Immature natural killer cell (primary cell): Measurements from ENCODE around the gene ASPG. TPM values are rescaled to one million over a fixed set of nuclear protein-coding genes. Genes with fewer than 3 reads are reported as not detected.
A peak's percentile ranks its signal among the peaks of the same experiment; 100 is the strongest.

Source experiments
- DNase-seq, 3 donors: peaks; one replicate each; pipeline ENCODE4 v3.0.0; 2022; ENCODE audit warnings: mixed read lengths in 1 of 3
- H3K27ac Mint-ChIP-seq, 6 donors: one replicate each; pipeline ENCODE4 v1.8.0; 2020; ENCODE audit warnings: mixed read lengths in 6 of 6, mild to moderate bottlenecking in 5 of 6, inconsistent platforms in 4 of 6, moderate library complexity in 3 of 6
- H3K27me3 Mint-ChIP-seq, 3 donors: one replicate each; pipeline ENCODE4 v1.8.0; 2020 to 2021; ENCODE audit warnings: low read depth in 3 of 3, mild to moderate bottlenecking in 3 of 3, mixed read lengths in 3 of 3, moderate library complexity in 3 of 3, inconsistent platforms in 1 of 3
- H3K36me3 Mint-ChIP-seq, 3 donors: one replicate each; pipeline ENCODE4 v1.8.0; 2020; ENCODE audit warnings: mixed read lengths in 3 of 3, inconsistent platforms in 2 of 3, mild to moderate bottlenecking in 2 of 3
- H3K4me1 Mint-ChIP-seq, 2 donors: one replicate each; pipeline ENCODE4 v1.8.0; 2020; ENCODE audit warnings: inconsistent platforms in 2 of 2, mild to moderate bottlenecking in 2 of 2, mixed read lengths in 2 of 2, moderate library complexity in 1 of 2
- H3K4me3 Mint-ChIP-seq, 5 donors: one replicate each; pipeline ENCODE4 v1.8.0; 2020; ENCODE audit warnings: mild to moderate bottlenecking in 5 of 5, mixed read lengths in 5 of 5, inconsistent platforms in 3 of 5, moderate library complexity in 3 of 5
- H3K9me3 Mint-ChIP-seq, 6 donors: one replicate each; pipeline ENCODE4 v1.8.0; 2020; ENCODE audit warnings: mild to moderate bottlenecking in 6 of 6, mixed read lengths in 6 of 6, inconsistent platforms in 4 of 6, moderate library complexity in 3 of 6
- polyA plus RNA-seq, 3 donors: library from polyadenylated mRNA; unstranded; fragments of 300-500 nt; fragmentation: Illumina TruSeq; gene quantifications; one replicate each; pipeline ENCODE4 v1.2.3, GENCODE V29; 2021

ASPG gene
- polyA plus RNA-seq, 3 donors from 2014 or later = not detected

DNA sequence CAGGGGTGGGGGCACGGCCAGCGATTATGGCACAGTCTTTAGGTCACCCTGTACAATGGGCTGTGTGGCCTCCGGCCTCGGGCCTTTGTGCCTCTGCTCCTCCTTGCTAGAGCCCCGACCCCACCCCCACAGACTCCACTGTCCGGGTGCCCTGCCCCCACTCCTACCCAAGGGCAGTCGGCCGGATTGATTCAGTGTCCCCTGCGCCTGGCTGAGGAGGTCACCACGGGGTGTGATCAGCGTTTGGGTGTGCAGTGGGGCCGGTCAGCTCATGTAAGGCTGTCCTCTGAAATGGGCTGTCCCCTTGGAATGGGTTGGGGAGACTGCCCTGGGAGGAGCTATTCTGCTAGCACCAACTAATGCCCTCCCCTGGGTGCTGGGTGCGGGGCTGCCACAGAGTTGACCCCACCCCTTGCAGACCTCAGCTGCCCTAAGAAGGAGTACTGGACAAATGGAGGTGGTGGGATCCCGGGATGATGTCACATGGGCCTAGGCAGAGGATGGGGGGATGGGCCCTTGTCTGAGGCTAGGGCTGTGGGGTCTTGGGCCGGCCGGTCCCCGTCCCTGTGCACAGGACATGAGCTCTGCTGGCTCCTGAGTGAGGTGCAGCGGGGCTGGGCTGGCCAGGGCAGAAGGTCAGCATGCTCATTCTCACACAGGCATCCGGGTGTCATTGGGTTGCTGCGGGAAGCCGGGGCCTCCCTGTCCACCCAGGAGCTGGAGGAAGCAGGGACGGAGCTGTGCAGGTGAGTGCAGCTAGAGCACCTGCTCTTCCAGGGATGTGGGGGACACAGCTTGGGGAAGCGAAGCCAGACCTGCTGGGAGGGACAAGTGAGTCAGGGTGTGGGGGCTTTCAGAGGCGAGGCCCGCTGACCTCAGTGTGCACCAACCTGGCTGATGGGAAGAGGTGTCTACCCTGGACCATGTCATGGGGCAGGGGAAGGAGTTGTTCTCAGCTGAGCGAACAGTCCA, 23.4 kb downstream of the ASPG start:
- H3K27ac Mint-ChIP-seq = no peak overlapping the region
- H3K4me1 Mint-ChIP-seq = no peaks in the 10 kb centered on the region
- no peak overlapping the region for H3K4me3 Mint-ChIP-seq
- no peaks in the 10 kb centered on the region for H3K9me3 Mint-ChIP-seq
- no peak for DNase-seq
- H3K27me3 Mint-ChIP-seq = peaks cover 0 to 3% (median 0%) of the 10 kb centered on the region in 3 donors
- H3K36me3 Mint-ChIP-seq = no peaks in the 10 kb centered on the region

- H3K4me3 Mint-ChIP-seq = no peak overlapping the region
- no peak overlapping the region for H3K27ac Mint-ChIP-seq
- H3K36me3 Mint-ChIP-seq = no peaks in the 10 kb centered on the region
Measured at GRCh38 chr14:104109731-104110361, 24.3 kb downstream of the ASPG start.

GRCh38 chr14:104110491-104111209, 25.1 kb downstream of the ASPG start:
- Mint-ChIP-seq H3K4me3 (no peak overlapping the region), H3K27me3 (peaks cover 2 to 7% (median 6%) of the 10 kb centered on the region in 3 donors), H3K36me3 (no peaks in the 10 kb centered on the region), H3K27ac (no peak overlapping the region), H3K9me3 (no peaks in the 10 kb centered on the region), H3K4me1 (no peaks in the 10 kb centered on the region)
- DNase-seq = no peak

More at GRCh38 chr14:104109731-104110361, 24.3 kb downstream of the ASPG start:
- H3K27me3 Mint-ChIP-seq = peaks cover 2 to 4% (median 3%) of the 10 kb centered on the region in 3 donors
- no peaks in the 10 kb centered on the region for H3K4me1 Mint-ChIP-seq
- no peaks in the 10 kb centered on the region for H3K9me3 Mint-ChIP-seq
- DNase-seq = no peak

DNA sequence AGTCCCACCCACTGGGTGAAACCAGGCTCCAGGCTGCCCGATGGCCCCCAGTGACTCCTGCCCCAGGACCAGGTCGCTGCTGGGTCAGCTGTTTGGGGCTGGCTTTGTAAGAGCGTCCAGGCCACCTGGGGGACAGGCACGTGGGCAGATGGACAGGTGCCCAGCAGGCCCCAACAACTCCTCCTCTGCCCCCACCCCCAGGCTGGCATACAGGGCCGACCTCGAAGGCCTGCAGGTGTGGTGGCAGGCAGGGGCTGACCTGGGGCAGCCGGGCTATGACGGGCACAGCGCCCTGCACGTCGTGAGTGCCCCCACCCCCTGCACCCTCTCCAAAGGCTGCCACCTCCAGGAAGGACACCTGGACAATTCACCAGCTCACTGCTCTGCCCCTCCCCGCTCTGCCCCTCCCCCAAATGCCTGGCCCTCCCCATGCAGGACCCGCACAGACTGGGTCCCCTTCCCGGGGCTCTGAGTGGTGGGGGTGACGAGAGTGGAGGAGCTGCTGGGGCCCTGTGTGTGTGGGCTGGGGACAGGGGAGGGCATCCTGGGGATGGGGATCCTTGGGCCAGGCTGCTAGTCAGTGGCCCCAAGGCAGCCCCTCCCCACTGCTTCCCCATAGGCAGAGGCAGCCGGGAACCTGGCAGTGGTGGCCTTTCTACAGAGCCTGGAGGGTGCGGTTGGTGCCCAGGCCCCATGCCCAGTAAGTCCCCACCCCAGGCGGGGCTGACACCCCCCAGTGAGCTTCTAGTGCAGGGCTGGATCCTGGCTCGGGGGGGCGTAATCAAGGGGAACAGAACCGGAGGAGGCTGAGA, 26.0 kb downstream of the ASPG start:
- Mint-ChIP-seq H3K27ac (no peak overlapping the region), H3K36me3 (no peaks in the 10 kb centered on the region), H3K27me3 (peaks cover 2 to 8% (median 6%) of the 10 kb centered on the region in 3 donors), H3K4me1 (no peaks in the 10 kb centered on the region), H3K4me3 (no peak overlapping the region), H3K9me3 (no peaks in the 10 kb centered on the region)
- DNase-seq = no peak

DNA sequence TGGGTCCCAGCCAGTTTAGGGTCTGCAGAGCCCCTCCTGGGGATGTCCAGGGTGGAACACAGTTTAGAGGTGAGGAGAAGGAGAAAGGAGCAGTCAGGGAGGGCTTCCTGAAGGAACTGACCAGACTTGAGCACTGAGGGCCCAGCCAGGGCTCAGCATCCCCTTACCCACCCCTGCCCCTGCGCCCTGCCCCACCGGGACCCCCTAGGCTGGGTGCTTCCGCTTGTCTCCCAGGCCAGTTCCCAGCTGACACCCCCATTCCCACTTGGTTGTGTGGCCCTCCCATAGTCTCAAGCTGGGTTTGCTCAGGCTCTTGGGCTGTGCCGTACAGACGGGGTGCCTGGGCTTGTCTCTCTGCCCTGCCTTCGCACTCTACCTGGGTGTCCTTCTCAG, 26.6 kb downstream of the ASPG start:
- H3K9me3 Mint-ChIP-seq = no peaks in the 10 kb centered on the region

GRCh38 chr14:104112609-104113571, 27.4 kb downstream of the ASPG start:
- DNase-seq = no peak
- Mint-ChIP-seq H3K4me1 (no peaks in the 10 kb centered on the region), H3K36me3 (no peaks in the 10 kb centered on the region), H3K4me3 (no peak overlapping the region), H3K27me3 (peaks cover 2 to 8% (median 6%) of the 10 kb centered on the region in 3 donors), H3K9me3 (no peaks in the 10 kb centered on the region), H3K27ac (no peak overlapping the region)

More for the DNA sequence above, 26.6 kb downstream of the ASPG start:
- Mint-ChIP-seq H3K27me3 (peaks cover 2 to 8% (median 6%) of the 10 kb centered on the region in 3 donors), H3K4me3 (no peak overlapping the region), H3K36me3 (no peaks in the 10 kb centered on the region), H3K27ac (no peak overlapping the region), H3K4me1 (no peaks in the 10 kb centered on the region)
- DNase-seq = no peak

DNA sequence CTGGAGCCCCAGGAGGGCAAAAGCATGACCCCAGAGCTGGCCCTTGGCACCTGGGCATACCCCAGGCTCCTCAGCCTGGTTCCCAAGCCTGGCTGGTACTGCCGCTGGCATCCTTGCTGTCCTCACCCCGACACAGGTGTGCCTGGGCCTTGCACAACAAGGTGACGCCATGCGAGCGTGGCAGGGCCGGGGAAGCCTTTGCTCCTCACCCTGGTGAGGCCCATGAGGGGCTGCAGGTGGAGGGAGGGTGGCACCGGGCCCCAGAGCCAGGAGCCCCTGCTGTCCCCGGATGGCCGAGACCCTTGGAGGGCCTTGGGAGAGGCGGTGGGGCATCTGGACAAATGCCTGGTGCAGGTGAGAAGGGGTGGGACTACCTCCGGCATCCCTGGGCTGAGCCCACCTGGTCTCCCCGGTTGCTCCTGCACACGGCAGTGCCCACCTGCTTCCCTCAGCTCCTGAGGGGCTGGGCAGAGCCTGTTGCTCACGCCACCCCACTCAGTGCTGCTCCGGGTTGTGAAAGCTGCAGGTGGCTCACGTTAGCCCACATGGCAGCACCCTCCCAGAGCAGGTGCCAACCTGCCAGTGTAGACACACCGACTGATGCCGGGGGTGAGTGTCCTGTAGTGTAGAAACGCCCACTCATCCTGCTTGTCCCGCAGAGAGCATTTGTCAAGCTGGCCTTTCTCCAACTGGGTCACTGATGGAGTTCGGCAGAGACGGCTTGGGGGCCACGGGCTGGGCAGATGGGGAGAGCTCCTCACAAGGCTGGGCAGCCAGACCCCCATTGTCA, 28.3 kb downstream of the ASPG start:
- H3K4me3 Mint-ChIP-seq = no peak overlapping the region
- no peaks in the 10 kb centered on the region for H3K9me3 Mint-ChIP-seq
- H3K36me3 Mint-ChIP-seq = no peaks in the 10 kb centered on the region
- no peak for DNase-seq
- H3K27me3 Mint-ChIP-seq = peaks cover 4 to 9% (median 8%) of the 10 kb centered on the region in 3 donors
- H3K4me1 Mint-ChIP-seq = no peaks in the 10 kb centered on the region
- no peak overlapping the region for H3K27ac Mint-ChIP-seq

GRCh38 chr14:104114421-104115130, 29.1 kb downstream of the ASPG start:
- DNase-seq = no peak
- no peak overlapping the region for H3K27ac Mint-ChIP-seq
- H3K36me3 Mint-ChIP-seq = no peaks in the 10 kb centered on the region
- peaks cover 4 to 9% (median 8%) of the 10 kb centered on the region in 3 donors for H3K27me3 Mint-ChIP-seq
- no peaks in the 10 kb centered on the region for H3K4me1 Mint-ChIP-seq
- no peak overlapping the region for H3K4me3 Mint-ChIP-seq
- no peaks in the 10 kb centered on the region for H3K9me3 Mint-ChIP-seq

DNA sequence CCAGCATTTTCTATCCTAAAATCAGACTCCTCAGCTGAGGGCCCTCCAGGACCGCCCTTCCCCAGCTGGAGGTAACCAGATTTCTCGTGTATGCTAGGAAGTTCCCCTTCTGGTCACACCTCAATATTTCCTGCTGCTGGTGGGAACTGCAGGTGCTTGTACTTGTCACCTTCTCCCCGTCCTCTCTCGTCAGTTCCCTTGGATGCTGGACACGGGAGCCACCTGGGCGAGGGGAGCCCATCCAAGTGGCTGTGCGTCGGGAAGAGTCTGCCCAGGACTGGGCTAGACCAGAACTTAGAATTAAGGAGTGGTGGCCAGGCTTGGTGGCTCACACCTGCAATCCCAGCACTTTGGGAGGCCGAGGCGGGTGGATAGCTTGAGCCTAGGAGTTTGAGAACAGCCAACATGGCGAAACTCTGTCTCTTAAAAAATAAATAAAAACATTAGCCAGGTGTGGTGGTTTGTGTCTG, 29.7 kb downstream of the ASPG start:
- Mint-ChIP-seq H3K9me3 (no peaks in the 10 kb centered on the region), H3K36me3 (no peaks in the 10 kb centered on the region), H3K4me3 (peak overlapping the region in 1 of 5 donors; percentile 13), H3K27me3 (peaks cover 4 to 10% (median 9%) of the 10 kb centered on the region in 3 donors), H3K4me1 (no peaks in the 10 kb centered on the region), H3K27ac (no peak overlapping the region)
- no peak for DNase-seq

DNA sequence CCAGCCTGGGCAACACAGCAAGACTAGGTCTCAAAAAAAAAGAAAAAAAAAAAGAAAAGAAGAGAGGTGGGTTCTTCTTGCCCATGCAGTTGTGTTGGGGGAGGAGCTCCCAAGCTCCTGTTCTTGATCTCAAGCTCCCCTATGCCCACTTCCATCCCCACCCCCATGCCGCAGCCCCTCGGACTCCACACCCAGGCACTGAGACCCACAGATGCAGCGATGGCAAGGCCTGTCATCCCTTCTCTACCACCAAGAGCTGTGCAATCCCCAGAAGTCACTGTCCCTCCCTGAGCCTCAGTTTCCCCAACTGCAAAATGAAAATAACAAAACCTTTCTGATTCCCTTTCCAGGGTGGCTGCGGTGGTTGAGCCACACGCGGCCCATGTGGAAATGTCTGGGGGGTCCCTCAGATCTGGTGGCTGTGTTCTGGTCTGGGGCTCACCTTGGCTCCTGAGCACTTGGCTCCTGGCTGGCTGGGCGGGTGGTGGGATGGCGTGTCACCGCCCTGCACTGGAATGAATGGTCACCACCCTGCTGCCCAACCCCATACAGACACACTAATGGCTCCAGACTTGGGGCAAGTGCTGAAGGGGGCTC, 30.3 kb downstream of the ASPG start:
- H3K9me3 Mint-ChIP-seq = no peaks in the 10 kb centered on the region
- H3K27me3 Mint-ChIP-seq = peaks cover 4 to 10% (median 9%) of the 10 kb centered on the region in 3 donors
- H3K27ac Mint-ChIP-seq = no peak overlapping the region
- H3K4me3 Mint-ChIP-seq = peak overlapping the region in 2 of 5 donors; percentile 13 to 14
- no peak for DNase-seq
- no peaks in the 10 kb centered on the region for H3K36me3 Mint-ChIP-seq
- H3K4me1 Mint-ChIP-seq = no peaks in the 10 kb centered on the region

GRCh38 chr14:104116288-104116755, 30.8 kb downstream of the ASPG start:
- Mint-ChIP-seq H3K9me3 (no peaks in the 10 kb centered on the region), H3K27me3 (peaks cover 6 to 10% (median 8%) of the 10 kb centered on the region in 3 donors), H3K36me3 (no peaks in the 10 kb centered on the region), H3K4me3 (peak overlapping the region in 3 of 5 donors; percentile 7 to 44 (median 33)), H3K4me1 (no peaks in the 10 kb centered on the region), H3K27ac (no peak overlapping the region)
- DNase-seq = no peak
